GM19035 (cell line): ENCODE measurements around the gene PDE6B.

Experiments
- ATAC-seq: cut with Tn5 transposase; IDR thresholded peaks from one replicate; pipeline ENCODE4 v1.9.1; 2021; ENCODE audit not compliant: unreplicated experiment

Gene PDE6B

GRCh38 chr4:655464-656151, 30.2 kb downstream of the PDE6B start:
- no peak for ATAC-seq

GRCh38 chr4:656436-657337, 31.3 kb downstream of the PDE6B start:
- ATAC-seq, result no peak

- ATAC-seq, result no peak
Observed at GRCh38 chr4:657338-657833, 32.0 kb downstream of the PDE6B start.

GRCh38 chr4:657834-658667, 32.7 kb downstream of the PDE6B start:
- ATAC-seq, result no peak

- ATAC-seq, result no peak
Observed at GRCh38 chr4:658681-659667, 33.6 kb downstream of the PDE6B start.

GRCh38 chr4:659851-660250, 34.5 kb downstream of the PDE6B start:
- ATAC-seq, result no peak

GRCh38 chr4:660401-660800, 35.0 kb downstream of the PDE6B start:
- ATAC-seq, result no peak

- ATAC-seq, result no peak
Observed at GRCh38 chr4:661231-661630, 35.9 kb downstream of the PDE6B start.

GRCh38 chr4:661881-662761, 36.7 kb downstream of the PDE6B start:
- no peak for ATAC-seq

GRCh38 chr4:663046-663437, 37.7 kb downstream of the PDE6B start:
- ATAC-seq, result no peak

GRCh38 chr4:663438-664428, 38.4 kb downstream of the PDE6B start:
- peak; percentile 52 for ATAC-seq

GRCh38 chr4:664713-665231, 39.4 kb downstream of the PDE6B start:
- ATAC-seq, result no peak

- no peak for ATAC-seq
Observed at GRCh38 chr4:665381-665750, 40.0 kb downstream of the PDE6B start.

- no peak for ATAC-seq
Observed at GRCh38 chr4:665751-666435, 40.5 kb downstream of the PDE6B start.

- no peak for ATAC-seq
Observed at GRCh38 chr4:666436-666810, 41.0 kb downstream of the PDE6B start.

- no peak for ATAC-seq
Observed at GRCh38 chr4:666822-667544, 41.6 kb downstream of the PDE6B start.

- ATAC-seq, result no peak
Observed at GRCh38 chr4:667545-667925, 42.2 kb downstream of the PDE6B start.
